GM18873 (cell line): ENCODE results near the gene HMGN5.

ENCODE experiments used
- ATAC-seq: cut with Tn5 transposase; IDR thresholded peaks from one replicate; pipeline ENCODE4 v1.9.1; 2021; ENCODE audit warnings: mild to moderate bottlenecking, moderate library complexity, moderate number of reproducible peaks; ENCODE audit not compliant: unreplicated experiment, low FRiP score

The HMGN5 gene

GRCh38 chrX:81201671-81202455, at the start of gene HMGN5, which contains the start of gene SH3BGRL:
TSS of gene HMGN5 (minus strand) at chrX:81201913. CDS start at chrX:81121549, 80,364 bp downstream.
TSS of gene SH3BGRL (plus strand) at chrX:81202102. CDS start at chrX:81202201, 99 bp downstream.
- peak; percentile 90 for ATAC-seq

GRCh38 chrX:81241753-81242152, 40.0 kb upstream of the HMGN5 start:
- no peak for ATAC-seq

- ATAC-seq, result no peak
Observed at GRCh38 chrX:81240701-81241331, 39.1 kb upstream of the HMGN5 start.

- ATAC-seq, result no peak
Observed at GRCh38 chrX:81238166-81238565, 36.5 kb upstream of the HMGN5 start.

- ATAC-seq, result no peak
Observed at GRCh38 chrX:81237516-81237915, 35.8 kb upstream of the HMGN5 start.

- ATAC-seq, result no peak
Observed at GRCh38 chrX:81232218-81232617, 30.5 kb upstream of the HMGN5 start.

GRCh38 chrX:81231476-81231875, 29.8 kb upstream of the HMGN5 start:
- no peak for ATAC-seq

GRCh38 chrX:81229901-81230300, 28.2 kb upstream of the HMGN5 start:
- ATAC-seq, result no peak

- ATAC-seq, result no peak
Observed at GRCh38 chrX:81229229-81229628, 27.5 kb upstream of the HMGN5 start.

GRCh38 chrX:81215685-81216084, 14.0 kb upstream of the HMGN5 start:
- ATAC-seq, result no peak

GRCh38 chrX:81208916-81209315, 7.2 kb upstream of the HMGN5 start:
- ATAC-seq, result no peak

- ATAC-seq, result no peak
Observed at GRCh38 chrX:81206476-81206875, 4.8 kb upstream of the HMGN5 start.

GRCh38 chrX:81205551-81205950, 3.8 kb upstream of the HMGN5 start:
- ATAC-seq, result no peak

- no peak for ATAC-seq
Observed at GRCh38 chrX:81202943-81203342, 1.2 kb upstream of the HMGN5 start.

- no peak for ATAC-seq
Observed at GRCh38 chrX:81202456-81202819, 725 bp upstream of the HMGN5 start.

GRCh38 chrX:81201071-81201470, 642 bp downstream of the HMGN5 start:
- no peak for ATAC-seq

GRCh38 chrX:81195712-81196111, 6.0 kb downstream of the HMGN5 start:
- peak; percentile 79 for ATAC-seq

GRCh38 chrX:81195259-81195658, 6.5 kb downstream of the HMGN5 start:
- ATAC-seq, result no peak

- ATAC-seq, result no peak
Observed at GRCh38 chrX:81174286-81174685, 27.4 kb downstream of the HMGN5 start.

- no peak for ATAC-seq
Observed at GRCh38 chrX:81168391-81168790, 33.3 kb downstream of the HMGN5 start.

GRCh38 chrX:81121513-81122363, 80.0 kb downstream of the HMGN5 start:
- ATAC-seq, result peak; percentile 97
